ENCODE results near the gene KRT80. TPM values are rescaled to one million over a fixed set of nuclear protein-coding genes. Genes with fewer than 3 reads are reported as not detected.

The KRT80 gene
- total RNA-seq, 3 donors from 2014 or later (not counting 1 experiment from before 2014, with no cell fraction given) = not detected

GRCh38 chr12:52172956-52173355, 18.9 kb downstream of the KRT80 start:
- H3K36me3 ChIP-seq (ENCODE audit: control insufficient read depth, insufficient read depth, low read length) = no peaks in the 10 kb centered on the region
- intact Hi-C loops (cut with micrococcal nuclease) = no loop called here
- no peaks in the 10 kb centered on the region for H3K4me1 Mint-ChIP-seq
- no peaks in the 10 kb centered on the region for H3K9me3 ChIP-seq (ENCODE audit: control insufficient read depth, insufficient read depth, low read length)
- H3K9me3 Mint-ChIP-seq = no peaks in the 10 kb centered on the region
- WGBS (ENCODE audit: insufficient coverage) = 94% methylated on average over 17 of the region's 17 CpGs
- no peak overlapping the region for H3K27ac ChIP-seq (ENCODE audit: low read length)
- peaks cover 0 to 10% of the 10 kb centered on the region in 2 donors for H3K27me3 Mint-ChIP-seq (ENCODE audit: low read depth in 2 of 2)
- DNase-seq (no peak), ATAC-seq (no peak)
- TF ChIP-seq CTCF (IDR thresholded peaks at IDR 0.05) = no peak
- H3K27me3 ChIP-seq (ENCODE audit: control insufficient read depth, insufficient read depth, low read length) = no peaks in the 10 kb centered on the region
- no peaks in the 10 kb centered on the region for H3K36me3 Mint-ChIP-seq
- no peak overlapping the region for H3K27ac Mint-ChIP-seq
- no peak overlapping the region for H3K4me3 ChIP-seq (ENCODE audit: low read length)
- H3K4me3 Mint-ChIP-seq = no peak overlapping the region
- H3K4me1 ChIP-seq (ENCODE audit: control insufficient read depth, insufficient read depth, low read length) = no peaks in the 10 kb centered on the region

- Mint-ChIP-seq H3K9me3 (no peaks in the 10 kb centered on the region), H3K4me3 (no peak overlapping the region), H3K27me3 (ENCODE audit: low read depth in 2 of 2) (peaks cover 0 to 6% of the 10 kb centered on the region in 2 donors), H3K4me1 (no peaks in the 10 kb centered on the region), H3K27ac (no peak overlapping the region), H3K36me3 (no peaks in the 10 kb centered on the region)
- Histone ChIP-seq H3K36me3 (ENCODE audit: control insufficient read depth, insufficient read depth, low read length) (no peaks in the 10 kb centered on the region), H3K4me3 (ENCODE audit: low read length) (no peak overlapping the region), H3K27me3 (ENCODE audit: control insufficient read depth, insufficient read depth, low read length) (no peaks in the 10 kb centered on the region), H3K9me3 (ENCODE audit: control insufficient read depth, insufficient read depth, low read length) (no peaks in the 10 kb centered on the region), H3K4me1 (ENCODE audit: control insufficient read depth, insufficient read depth, low read length) (no peaks in the 10 kb centered on the region), H3K27ac (ENCODE audit: low read length) (no peak overlapping the region)
- ATAC-seq = no peak
- no peak for TF ChIP-seq CTCF (IDR thresholded peaks at IDR 0.05)
- 68% methylated on average over 10 of the region's 10 CpGs for WGBS (ENCODE audit: insufficient coverage)
- intact Hi-C loops (cut with micrococcal nuclease) = no loop called here
- no peak for DNase-seq
Measured at GRCh38 chr12:52171950-52172512, 19.8 kb downstream of the KRT80 start.

- peaks cover 0 to 12% of the 10 kb centered on the region in 2 donors for H3K27me3 Mint-ChIP-seq (ENCODE audit: low read depth in 2 of 2)
- TF ChIP-seq CTCF (IDR thresholded peaks at IDR 0.05) = no peak
- ATAC-seq = no peak
Measured at GRCh38 chr12:52170827-52171226, 21.0 kb downstream of the KRT80 start.

GRCh38 chr12:52169886-52170285, 21.9 kb downstream of the KRT80 start:
- no peaks in the 10 kb centered on the region for H3K9me3 Mint-ChIP-seq
- Histone ChIP-seq H3K27me3 (ENCODE audit: control insufficient read depth, insufficient read depth, low read length) (no peaks in the 10 kb centered on the region), H3K4me1 (ENCODE audit: control insufficient read depth, insufficient read depth, low read length) (no peaks in the 10 kb centered on the region), H3K27ac (ENCODE audit: low read length) (no peak overlapping the region), H3K4me3 (ENCODE audit: low read length) (no peak overlapping the region), H3K9me3 (ENCODE audit: control insufficient read depth, insufficient read depth, low read length) (no peaks in the 10 kb centered on the region), H3K36me3 (ENCODE audit: control insufficient read depth, insufficient read depth, low read length) (no peaks in the 10 kb centered on the region)
- 96% methylated on average over 1 of the region's 1 CpG for WGBS (ENCODE audit: insufficient coverage)
- no peak for TF ChIP-seq CTCF (IDR thresholded peaks at IDR 0.05)
- peaks cover 0 to 12% of the 10 kb centered on the region in 2 donors for H3K27me3 Mint-ChIP-seq (ENCODE audit: low read depth in 2 of 2)
- H3K27ac Mint-ChIP-seq = no peak overlapping the region
- DNase-seq (no peak), ATAC-seq (no peak)
- intact Hi-C loops (cut with micrococcal nuclease) = no loop called here
- no peaks in the 10 kb centered on the region for H3K4me1 Mint-ChIP-seq
- H3K4me3 Mint-ChIP-seq = no peak overlapping the region
- no peaks in the 10 kb centered on the region for H3K36me3 Mint-ChIP-seq

More at GRCh38 chr12:52170827-52171226, 21.0 kb downstream of the KRT80 start:
- H3K4me1 ChIP-seq (ENCODE audit: control insufficient read depth, insufficient read depth, low read length) = no peaks in the 10 kb centered on the region
- H3K36me3 ChIP-seq (ENCODE audit: control insufficient read depth, insufficient read depth, low read length) = no peaks in the 10 kb centered on the region
- DNase-seq = no peak
- intact Hi-C loops (cut with micrococcal nuclease) = no loop called here
- H3K9me3 ChIP-seq (ENCODE audit: control insufficient read depth, insufficient read depth, low read length) = no peaks in the 10 kb centered on the region
- no peak overlapping the region for H3K27ac ChIP-seq (ENCODE audit: low read length)
- 89% methylated on average over 8 of the region's 9 CpGs for WGBS (ENCODE audit: insufficient coverage)
- no peak overlapping the region for H3K27ac Mint-ChIP-seq
- no peaks in the 10 kb centered on the region for H3K4me1 Mint-ChIP-seq
- no peaks in the 10 kb centered on the region for H3K9me3 Mint-ChIP-seq
- H3K4me3 Mint-ChIP-seq = no peak overlapping the region
- H3K4me3 ChIP-seq (ENCODE audit: low read length) = no peak overlapping the region
- no peaks in the 10 kb centered on the region for H3K36me3 Mint-ChIP-seq
- no peaks in the 10 kb centered on the region for H3K27me3 ChIP-seq (ENCODE audit: control insufficient read depth, insufficient read depth, low read length)

Data from natural killer cell (primary cell).